HEK293 (cell line): Measurements from ENCODE around the gene TLL2.

ENCODE experiments used
- CTCF ChIA-PET: fragments of 350-600 bp; formaldehyde crosslinking; extraction: SDS; loops from one replicate; lab custom pipeline; 2021; ENCODE audit warnings: antibody characterized with exemption; lab: Yijun Ruan, JAX
- POLR2A ChIA-PET: fragments of 300-600 bp; formaldehyde crosslinking; extraction: SDS; loops from one replicate; lab custom pipeline; 2020; ENCODE audit warnings: antibody characterized with exemption, inconsistent platforms; lab: Yijun Ruan, JAX
- H3K27ac ChIP-seq: fragments of 200-500 bp; sonication (Bioruptor generic); 2 replicates; pipeline ENCODE4 v1.5.1; 2014; ENCODE audit warnings: low read depth, low read length, control low read depth, inconsistent platforms; ENCODE audit errors: extremely low read depth
- H3K36me3 ChIP-seq, 2 experiments: fragments of 200-500 bp in 1 of 2; sonication (Bioruptor generic) in 1 of 2; 1 replicate in 1 of 2; 2 replicates in 1 of 2; pipeline ENCODE4 v1.5.1; 2014 to 2017; ENCODE audit warnings: inconsistent platforms in 2 of 2, low read length in 2 of 2; ENCODE audit not compliant: control insufficient read depth in 2 of 2, insufficient read depth in 1 of 2
- H3K4me1 ChIP-seq: fragments of 200-500 bp; sonication (Bioruptor generic); 2 replicates; pipeline ENCODE4 v1.5.1; 2014; ENCODE audit warnings: mild to moderate bottlenecking, low read length, inconsistent platforms; ENCODE audit not compliant: control insufficient read depth, insufficient read depth
- H3K4me3 ChIP-seq: 2 replicates; pipeline ENCODE4 v1.5.1; 2011; ENCODE audit warnings: low read depth, mild to moderate bottlenecking, control low read depth, low read length, moderate library complexity
- H3K9me3 ChIP-seq: fragments of 200-500 bp; sonication (Bioruptor generic); 2 replicates; pipeline ENCODE4 v1.5.1; 2014; ENCODE audit warnings: low read depth, low read length, inconsistent platforms; ENCODE audit not compliant: control insufficient read depth, insufficient read depth
- CTCF ChIP-seq: fragments of 450-650 bp; formaldehyde crosslinking; IDR thresholded peaks from 2 replicates; pipeline ENCODE4 v1.5.1; 2016; ENCODE audit warnings: missing biosample characterization, missing genetic modification characterization
- HIC1 ChIP-seq: fragments of 450-650 bp; formaldehyde crosslinking; IDR thresholded peaks from 2 replicates; pipeline ENCODE4 v1.5.1; 2016; ENCODE audit warnings: missing biosample characterization, missing genetic modification characterization
- PATZ1 ChIP-seq: fragments of 450-650 bp; formaldehyde crosslinking; IDR thresholded peaks from 2 replicates; pipeline ENCODE4 v1.5.1; 2016; ENCODE audit warnings: missing biosample characterization, missing genetic modification characterization
- SP7 ChIP-seq: fragments of 450-650 bp; formaldehyde crosslinking; IDR thresholded peaks from 2 replicates; pipeline ENCODE4 v1.5.1; 2016; ENCODE audit warnings: missing biosample characterization, missing genetic modification characterization
- TRIM28 ChIP-seq: IDR thresholded peaks from 2 replicates; pipeline ENCODE4 v1.6.1; 2011; ENCODE audit warnings: low read length, control low read depth, borderline replicate concordance
- ZBTB49 ChIP-seq: fragments of 450-650 bp; formaldehyde crosslinking; IDR thresholded peaks from 2 replicates; pipeline ENCODE4 v1.5.1; 2016; ENCODE audit warnings: missing biosample characterization, missing genetic modification characterization, low read depth
- ZNF121 ChIP-seq: fragments of 450-650 bp; formaldehyde crosslinking; IDR thresholded peaks from 2 replicates; pipeline ENCODE4 v1.5.1; 2016; ENCODE audit warnings: missing biosample characterization, missing genetic modification characterization
- ZNF157 ChIP-seq: fragments of 450-650 bp; formaldehyde crosslinking; IDR thresholded peaks from 2 replicates; pipeline ENCODE4 v1.5.1; 2016; ENCODE audit warnings: missing biosample characterization, missing genetic modification characterization
- ZNF169 ChIP-seq: fragments of 450-650 bp; formaldehyde crosslinking; IDR thresholded peaks from 2 replicates; pipeline ENCODE4 v1.5.1; 2016; ENCODE audit warnings: missing biosample characterization, missing genetic modification characterization
- ZNF248 ChIP-seq: fragments of 450-650 bp; formaldehyde crosslinking; IDR thresholded peaks from 2 replicates; pipeline ENCODE4 v1.5.1; 2017; ENCODE audit warnings: missing biosample characterization, missing genetic modification characterization
- ZNF302 ChIP-seq: fragments of 450-650 bp; formaldehyde crosslinking; IDR thresholded peaks from 2 replicates; pipeline ENCODE4 v1.5.1; 2016; ENCODE audit warnings: missing biosample characterization, missing genetic modification characterization, low read depth
- ZNF366 ChIP-seq: fragments of 450-650 bp; formaldehyde crosslinking; conservative IDR thresholded peaks from 2 replicates; pipeline ENCODE4 v1.5.1; 2016; ENCODE audit warnings: missing biosample characterization, missing genetic modification characterization
- ZNF596 ChIP-seq: fragments of 450-650 bp; IDR thresholded peaks from 2 replicates; pipeline ENCODE4 v1.5.0; 2018; ENCODE audit warnings: missing biosample characterization, mild to moderate bottlenecking, missing genetic modification characterization, moderate library complexity
- ZNF658 ChIP-seq: fragments of 450-650 bp; formaldehyde crosslinking; IDR thresholded peaks from 2 replicates; pipeline ENCODE4; 2016; ENCODE audit warnings: missing biosample characterization, missing genetic modification characterization
- ZNF776 ChIP-seq: fragments of 450-650 bp; formaldehyde crosslinking; IDR thresholded peaks from 2 replicates; pipeline ENCODE4 v1.5.0; 2017; ENCODE audit warnings: missing biosample characterization, missing genetic modification characterization, borderline replicate concordance
- ZNF777 ChIP-seq: fragments of 450-650 bp; formaldehyde crosslinking; IDR thresholded peaks from 2 replicates; pipeline ENCODE4 v1.5.1; 2017; ENCODE audit warnings: missing biosample characterization, missing genetic modification characterization, borderline replicate concordance
- TF ChIP-seq, protein P1 (sequence below): fragments of 450-650 bp; formaldehyde crosslinking; IDR thresholded peaks from 2 replicates; pipeline ENCODE4 v1.5.1; 2016; ENCODE audit warnings: missing biosample characterization, missing genetic modification characterization

The TLL2 gene

GRCh38 chr10:96414303-96414702 is 99.4 kb downstream of the TLL2 start:
- POLR2A ChIA-PET = no interaction called here
- peaks cover 12% of the 10 kb centered on the region for H3K4me1 ChIP-seq
- TF ChIP-seq ZNF776 = no peak
- no peak for TF ChIP-seq ZNF157
- no peak for TF ChIP-seq HIC1 (tag by site-specific recombination)
- TF ChIP-seq ZNF596 (tag by site-specific recombination) = no peak
- TF ChIP-seq ZBTB49 (tag by site-specific recombination) = no peak
- TF ChIP-seq ZNF658 (tag by site-specific recombination) = no peak
- TF ChIP-seq TRIM28 = no peak
- TF ChIP-seq, all 188 proteins: peak for 0
- CTCF ChIA-PET = interaction anchor here (0.6 to 1.4 kb wide), 3 partner anchors 15 to 556 kb away, joined by 3 to 6 read pairs (median 4); no protein-coding TSS in a partner anchor
- Histone ChIP-seq H3K27ac (no peak overlapping the region), H3K4me3 (no peak overlapping the region), H3K9me3 (no peaks in the 10 kb centered on the region), H3K36me3 (no peaks in the 10 kb centered on the region)

DNA sequence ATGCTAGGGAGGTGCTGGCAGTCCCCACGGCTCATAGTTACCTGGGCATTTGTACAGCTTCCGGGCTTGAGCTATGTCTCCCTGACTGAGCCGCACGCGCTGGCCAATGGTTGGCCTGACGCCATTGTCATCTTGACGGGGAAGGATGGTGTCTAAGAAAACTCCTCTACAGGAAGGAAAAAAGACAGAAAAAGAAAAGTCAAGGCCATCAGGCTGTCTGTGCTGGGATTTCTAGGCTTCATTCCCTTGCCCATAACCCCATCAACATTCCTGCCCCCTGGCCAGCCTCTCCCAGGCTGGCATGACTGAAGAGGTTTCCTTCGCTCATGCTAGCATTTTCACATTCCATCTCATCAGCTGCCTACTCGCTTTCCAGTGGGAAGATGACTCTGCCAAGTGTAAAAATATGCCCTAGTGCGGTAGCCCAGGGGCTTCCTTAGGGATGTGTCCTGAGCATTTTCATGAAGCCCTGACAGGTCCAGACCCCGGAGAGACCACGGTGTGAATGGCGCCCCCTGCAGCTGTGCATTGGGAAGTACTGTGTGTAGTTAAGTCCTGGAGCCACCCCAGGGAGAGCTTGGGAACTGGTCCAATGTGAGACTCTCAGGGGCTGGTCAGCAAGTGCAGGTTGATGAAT is 100.5 kb downstream of the TLL2 start:
- H3K4me1 ChIP-seq = peaks cover 9% of the 10 kb centered on the region
- no peaks in the 10 kb centered on the region for H3K36me3 ChIP-seq
- no peak overlapping the region for H3K4me3 ChIP-seq
- H3K9me3 ChIP-seq = no peaks in the 10 kb centered on the region
- TF ChIP-seq CTCF (tag by site-specific recombination) (0 out of 2 replicates have a peak, but pooled peaks have one; percentile 10), ZNF169 (no peak)
- H3K27ac ChIP-seq = no peak overlapping the region
- ChIA-PET CTCF (interaction anchor here (0.5 to 1.4 kb wide), 10 partner anchors 12 to 220 kb away, joined by 3 to 6 read pairs (median 3); no protein-coding TSS in a partner anchor), POLR2A (no interaction called here)

- H3K4me3 ChIP-seq = no peak overlapping the region
- ChIA-PET POLR2A (no interaction called here), CTCF (interaction anchor here (0.6 to 1.4 kb wide), 6 partner anchors 13 to 99 kb away, joined by 3 to 5 read pairs (median 3); no protein-coding TSS in a partner anchor)
- no peaks in the 10 kb centered on the region for H3K9me3 ChIP-seq
- no peaks in the 10 kb centered on the region for H3K36me3 ChIP-seq
- no peak overlapping the region for H3K27ac ChIP-seq
- H3K4me1 ChIP-seq = peaks cover 6% of the 10 kb centered on the region
- TF ChIP-seq ZNF248 = no peak
- TF ChIP-seq ZNF366 (tag by site-specific recombination) = no peak
- TF ChIP-seq SP7 (tag by site-specific recombination) = no peak
- TF ChIP-seq PATZ1 = no peak
- TF ChIP-seq, protein P1, sequence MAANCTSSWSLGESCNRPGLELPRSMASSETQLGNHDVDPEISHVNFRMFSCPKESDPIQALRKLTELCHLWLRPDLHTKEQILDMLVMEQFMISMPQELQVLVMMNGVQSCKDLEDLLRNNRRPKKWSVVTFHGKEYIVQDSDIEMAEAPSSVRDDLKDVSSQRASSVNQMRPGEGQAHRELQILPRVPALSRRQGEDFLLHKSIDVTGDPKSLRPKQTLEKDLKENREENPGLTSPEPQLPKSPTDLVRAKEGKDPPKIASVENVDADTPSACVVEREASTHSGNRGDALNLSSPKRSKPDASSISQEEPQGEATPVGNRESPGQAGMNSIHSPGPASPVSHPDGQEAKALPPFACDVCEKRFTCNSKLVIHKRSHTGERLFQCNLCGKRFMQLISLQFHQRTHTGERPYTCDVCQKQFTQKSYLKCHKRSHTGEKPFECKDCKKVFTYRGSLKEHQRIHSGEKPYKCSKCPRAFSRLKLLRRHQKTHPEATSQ = no peak
- TF ChIP-seq CTCF (tag by site-specific recombination) = no peak
- no peak for TF ChIP-seq ZNF302
- no peak for TF ChIP-seq ZNF121 (tag by site-specific recombination)
- TF ChIP-seq ZNF777 (tag by site-specific recombination) = no peak
These were observed 101.9 kb downstream of the TLL2 start for GRCh38 chr10:96411716-96412320.
